AG09319 (cell line): ENCODE data around the gene MTMR10.
A peak's percentile ranks its signal among the peaks of the same experiment; 100 is the strongest.

Experiments
- DNase-seq: peaks from one replicate; pipeline ENCODE4 v3.0.0-alpha.2; 2010; ENCODE audit warnings: low read depth; ENCODE audit errors: extremely low read depth
- CTCF ChIP-seq: IDR thresholded peaks from 2 replicates; pipeline ENCODE4 v1.5.1; 2011; ENCODE audit warnings: low read depth, mild to moderate bottlenecking, inconsistent platforms, low read length, moderate library complexity

MTMR10 gene

GRCh38 chr15:30962079-30962478 is 29.3 kb downstream of the MTMR10 start:
- TF ChIP-seq CTCF, result no peak
- no peak for DNase-seq

- no peak for TF ChIP-seq CTCF
- DNase-seq, result no peak
These were observed 33.2 kb downstream of the MTMR10 start for GRCh38 chr15:30958219-30958618.

GRCh38 chr15:30956216-30957124 is 35.0 kb downstream of the MTMR10 start:
- TF ChIP-seq CTCF, result no peak
- DNase-seq, result no peak

- DNase-seq, result no peak
- no peak for TF ChIP-seq CTCF
These were observed 36.8 kb downstream of the MTMR10 start for GRCh38 chr15:30954674-30955073.

GRCh38 chr15:30953731-30954378 is 37.6 kb downstream of the MTMR10 start:
- DNase-seq, result peak; percentile 59
- TF ChIP-seq CTCF, result no peak

- no peak for DNase-seq
- no peak for TF ChIP-seq CTCF
These were observed 38.2 kb downstream of the MTMR10 start for GRCh38 chr15:30953183-30953582.

- no peak for DNase-seq
- no peak for TF ChIP-seq CTCF
These were observed 47.6 kb downstream of the MTMR10 start for GRCh38 chr15:30943654-30944335.
